ENCODE results near the gene PDZD8.

GRCh38 chr10:117382861-117383260, 7.6 kb upstream of the PDZD8 start:
- TF ChIP-seq MXI1 (conservative IDR thresholded peaks at IDR 0.05; ENCODE audit: poor library complexity, severe bottlenecking) (no peak), CTCF (IDR thresholded peaks at IDR 0.05; ENCODE audit: poor library complexity, severe bottlenecking) (no peak), POLR2AphosphoS5 (IDR thresholded peaks at IDR 0.05) (no peak), RAD21 (conservative IDR thresholded peaks at IDR 0.05) (no peak), TAF1 (IDR thresholded peaks at IDR 0.05; ENCODE audit: low read depth) (no peak), EZH2 (IDR thresholded peaks at IDR 0.05; ENCODE audit: borderline replicate concordance, insufficient read depth, low read length, poor library complexity, severe bottlenecking) (no peak), EP300 (conservative IDR thresholded peaks at IDR 0.05; ENCODE audit: poor library complexity, severe bottlenecking) (no peak), REST (IDR thresholded peaks at IDR 0.05; ENCODE audit: borderline replicate concordance) (no peak)
